Body of pancreas (tissue), 4 donors: ENCODE data around the gene PISD.

Experiments used
- CTCF ChIP-seq, 7 experiments: fragments of 450-650 bp in 4 of 7; fragments of 200-600 bp in 3 of 7; sonication (generic) in 3 of 7; IDR thresholded peaks; one replicate each; pipeline ENCODE4 v1.5.1; 2016 to 2019; ENCODE audit warnings: antibody characterized with exemption in 7 of 7
- POLR2A ChIP-seq, 3 donors: fragments of 450-650 bp; IDR thresholded peaks; one replicate each; pipeline ENCODE4 v1.6.1; 2016; ENCODE audit warnings: antibody characterized with exemption in 3 of 3, mild to moderate bottlenecking in 2 of 3

GRCh38 chr22:31583861-31584485 lies 78.0 kb downstream of the PISD start:
- TF ChIP-seq CTCF (IDR thresholded peaks at IDR 0.05) (no peak), POLR2A (IDR thresholded peaks at IDR 0.05) (no peak)
